Adrenal gland (tissue), 12 donors: ENCODE measurements around the gene TRMT11. TPM values are rescaled to one million over a fixed set of nuclear protein-coding genes. Genes with fewer than 3 reads are reported as not detected.
A peak's percentile ranks its signal among the peaks of the same experiment; 100 is the strongest.

ENCODE experiments used
- DNase-seq, 7 donors: peaks; one replicate each; pipeline ENCODE4 v3.0.0-alpha.2; 2019 to 2020
- H3K27ac ChIP-seq, 5 donors: fragments of 200-600 bp; sonication (generic) in 4 of 5; 1 replicate in 3 of 5; 2 replicates in 2 of 5; pipeline versions ENCODE4 v1.5.1 to v1.8.0; 2016 to 2020; ENCODE audit warnings: mild to moderate bottlenecking in 1 of 5
- H3K27me3 ChIP-seq: fragments of 200-600 bp; 2 replicates; pipeline ENCODE4 v1.8.0; 2021
- H3K36me3 ChIP-seq, 2 donors: fragments of 200-600 bp; replicated peaks in 1 of 2; 1 replicate in 1 of 2; 2 replicates in 1 of 2; pipeline versions ENCODE4 v1.5.1 to v1.8.0; 2018 to 2022
- H3K4me1 ChIP-seq, 2 donors: fragments of 200-600 bp; replicated peaks in 1 of 2; 1 replicate in 1 of 2; 2 replicates in 1 of 2; pipeline versions ENCODE4 v1.5.1 to v1.8.0; 2018 to 2021
- H3K4me3 ChIP-seq, 4 donors: fragments of 200-600 bp; sonication (generic) in 3 of 4; one replicate each; pipeline ENCODE4 v1.5.1; 2016 to 2018
- H3K9me3 ChIP-seq, 3 donors: fragments of 200-600 bp; sonication (generic) in 1 of 3; replicated peaks in 1 of 3; 1 replicate in 2 of 3; 2 replicates in 1 of 3; pipeline versions ENCODE4 v1.5.1 to v1.8.0; 2016 to 2021
- CTCF ChIP-seq, 6 experiments: fragments of 450-650 bp in 4 of 6; fragments of 200-600 bp in 2 of 6; sonication (generic) in 1 of 6; IDR thresholded peaks; 1 replicate in 5 of 6; 2 replicates in 1 of 6; pipeline versions ENCODE4 v1.5.1 to v1.8.0; 2016 to 2021; ENCODE audit warnings: antibody characterized with exemption in 6 of 6, mild to moderate bottlenecking in 2 of 6, moderate library complexity in 1 of 6
- POLR2A ChIP-seq, 2 donors: fragments of 450-650 bp; IDR thresholded peaks; one replicate each; pipeline ENCODE4 v1.6.1; 2017; ENCODE audit warnings: antibody characterized with exemption in 2 of 2, mild to moderate bottlenecking in 2 of 2, moderate library complexity in 1 of 2
- WGBS, 4 donors: extraction: QIAGEN DNeasy Blood & Tissue Kit in 2 of 4; methylation state at CpG; one replicate each; pipeline versions ENCODE4 v1.1.5 to v1.1.7; 2013 to 2017; 5-methylcytosine and 5-hydroxymethylcytosine counted together
- intact Hi-C, 2 donors: fragments of 100-400 bp; cut with DNase I; formaldehyde crosslinking; loops; one replicate each; pipeline versions ENCODE4 v1.14.1 to v1.15.0; 2022 to 2023
- polyA plus RNA-seq, 3 donors: library from polyadenylated mRNA; stranded (reverse); fragments of 200-250 nt in 2 of 3; fragments of 350-450 nt in 1 of 3; fragmentation: Illumina TruSeq in 1 of 3; extraction: RNeasy Lipid Tissue Mini Kit (QIAGEN cat#74804) in 1 of 3; gene quantifications; one replicate each; pipeline ENCODE4 v1.2.3, GENCODE V29; 2013 to 2014
- total RNA-seq, 9 donors: library from RNA; depleted of rRNA in 4 of 9; stranded (reverse); fragments of >200 nt in 4 of 9; fragments of 120-200 nt in 1 of 9; fragmentation: NEBNext Ultra II Directional in 1 of 9; extraction: Animal tissue kit (Norgen Biotek cat#: 25700) in 1 of 9; gene quantifications; one replicate each; pipeline versions ENCODE4 v1.1.0 to v1.2.4, GENCODE V29; 2013 to 2023
- donor health status: healthy with polysubstance abuse.
- donor health status: Bipolar disorder and iron deficiency.
- donor health status: DM: yes; HTN: yes; CAD: no.
- donor health status: DM: no; HTN: no; CAD: no.
- donor health status: DM: no; HTN: no; CAD: no.
- donor health status: DM: yes; HTN: yes; CAD: no.

TRMT11 gene
- total and polyA plus RNA-seq, 12 donors = 9.7 to 29.9 (median 17.9) TPM

GRCh38 chr6:125981571-125982185 is 4.7 kb upstream of the TRMT11 start:
- Histone ChIP-seq H3K27ac (no peak overlapping the region), H3K36me3 (no peaks in the 10 kb centered on the region), H3K4me3 (no peak overlapping the region), H3K9me3 (no peaks in the 10 kb centered on the region), H3K4me1 (peaks cover 4 to 10% of the 10 kb centered on the region in 2 donors), H3K27me3 (no peaks in the 10 kb centered on the region)
- 88 to 98% (median 95%) methylated on average over 2 of the region's 2 CpGs for WGBS, 4 donors
- TF ChIP-seq POLR2A (IDR thresholded peaks at IDR 0.05) (no peak), CTCF (IDR thresholded peaks at IDR 0.05) (no peak)
- DNase-seq = no peak
- intact Hi-C loops = no loop called here

GRCh38 chr6:125983246-125983945 is 2.9 kb upstream of the TRMT11 start:
- H3K27me3 ChIP-seq = no peaks in the 10 kb centered on the region
- no peaks in the 10 kb centered on the region for H3K36me3 ChIP-seq
- no peak for TF ChIP-seq CTCF (IDR thresholded peaks at IDR 0.05)
- no peak for TF ChIP-seq POLR2A (IDR thresholded peaks at IDR 0.05)
- H3K9me3 ChIP-seq = no peaks in the 10 kb centered on the region
- H3K4me1 ChIP-seq = peaks cover 9 to 23% of the 10 kb centered on the region in 2 donors
- no peak overlapping the region for H3K4me3 ChIP-seq
- 63 to 84% (median 75%) methylated on average over 4 of the region's 4 CpGs for WGBS, 4 donors
- DNase-seq = no peak
- no peak overlapping the region for H3K27ac ChIP-seq
- intact Hi-C loops = no loop called here

- Histone ChIP-seq H3K36me3 (no peaks in the 10 kb centered on the region), H3K27me3 (no peaks in the 10 kb centered on the region), H3K27ac (no peak overlapping the region), H3K4me3 (no peak overlapping the region), H3K4me1 (peaks cover 9 to 27% of the 10 kb centered on the region in 2 donors), H3K9me3 (no peaks in the 10 kb centered on the region)
- intact Hi-C loops = no loop called here
- 80 to 90% (median 86%) methylated on average over 2 of the region's 2 CpGs for WGBS, 4 donors
- no peak for DNase-seq
- no peak for TF ChIP-seq POLR2A (IDR thresholded peaks at IDR 0.05)
- TF ChIP-seq CTCF (IDR thresholded peaks at IDR 0.05) = no peak
Observed at GRCh38 chr6:125984311-125984710, 2.0 kb upstream of the TRMT11 start.

GRCh38 chr6:125985522-125985921 is 818 bp upstream of the TRMT11 start:
- DNase-seq = no peak
- Histone ChIP-seq H3K4me1 (peaks cover 9 to 32% of the 10 kb centered on the region in 2 donors), H3K4me3 (peak overlapping the region in 1 of 4 donors; percentile 76), H3K9me3 (no peaks in the 10 kb centered on the region), H3K36me3 (no peaks in the 10 kb centered on the region), H3K27me3 (no peaks in the 10 kb centered on the region), H3K27ac (peak overlapping the region in 1 of 5 donors; percentile 72)
- WGBS, 4 donors = 50 to 69% (median 59%) methylated on average over 4 of the region's 4 CpGs
- intact Hi-C loops = no loop called here
- TF ChIP-seq POLR2A (IDR thresholded peaks at IDR 0.05) = no peak
